Skeletal muscle cell (primary cell): ENCODE results near the gene RBMS1.

ENCODE experiments used
- DNase-seq: peaks from one replicate; pipeline ENCODE4 v3.0.0-alpha.2; 2010; ENCODE audit warnings: low read depth
- H3K4me3 ChIP-seq: 2 replicates; pipeline ENCODE4 v1.5.1; 2011; ENCODE audit warnings: low read depth, mild to moderate bottlenecking, control low read depth, low read length, moderate library complexity

The RBMS1 gene

GRCh38 chr2:160399880-160400279 is 93.7 kb downstream of the RBMS1 start:
- no peak for DNase-seq
- no peak overlapping the region for H3K4me3 ChIP-seq

- DNase-seq = no peak
- H3K4me3 ChIP-seq = no peak overlapping the region
Measured at GRCh38 chr2:160397530-160397865, 96.1 kb downstream of the RBMS1 start.

- H3K4me3 ChIP-seq = no peak overlapping the region
- DNase-seq = no peak
Measured at GRCh38 chr2:160394153-160394552, 99.5 kb downstream of the RBMS1 start.

GRCh38 chr2:160392201-160392600 is 101.4 kb downstream of the RBMS1 start:
- H3K4me3 ChIP-seq = no peak overlapping the region
- DNase-seq = no peak

- H3K4me3 ChIP-seq = no peak overlapping the region
- DNase-seq = no peak
Measured at GRCh38 chr2:160390544-160391455, 102.8 kb downstream of the RBMS1 start.

GRCh38 chr2:160389875-160390274 is 103.7 kb downstream of the RBMS1 start:
- peak; percentile 93 for DNase-seq
- no peak overlapping the region for H3K4me3 ChIP-seq

- no peak overlapping the region for H3K4me3 ChIP-seq
- DNase-seq = no peak
Measured at GRCh38 chr2:160388464-160389263, 104.9 kb downstream of the RBMS1 start.

GRCh38 chr2:160387558-160388262 is 105.9 kb downstream of the RBMS1 start:
- H3K4me3 ChIP-seq = no peak overlapping the region
- DNase-seq = peak; percentile 98

GRCh38 chr2:160384791-160385190 is 108.8 kb downstream of the RBMS1 start:
- DNase-seq = no peak
- no peak overlapping the region for H3K4me3 ChIP-seq

GRCh38 chr2:160381425-160381951 is 112.1 kb downstream of the RBMS1 start:
- H3K4me3 ChIP-seq = no peak overlapping the region
- no peak for DNase-seq

GRCh38 chr2:160380611-160381010 is 113.0 kb downstream of the RBMS1 start:
- no peak overlapping the region for H3K4me3 ChIP-seq
- DNase-seq = no peak

GRCh38 chr2:160380000-160380570 is 113.5 kb downstream of the RBMS1 start:
- no peak for DNase-seq
- no peak overlapping the region for H3K4me3 ChIP-seq

- DNase-seq = peak; percentile 92
- H3K4me3 ChIP-seq = no peak overlapping the region
Measured at GRCh38 chr2:160379399-160379798, 114.2 kb downstream of the RBMS1 start.

GRCh38 chr2:160377204-160377995 is 116.2 kb downstream of the RBMS1 start:
- no peak for DNase-seq

GRCh38 chr2:160376576-160376975 is 117.0 kb downstream of the RBMS1 start:
- H3K4me3 ChIP-seq = no peak overlapping the region
- DNase-seq = no peak

More at GRCh38 chr2:160377204-160377995, 116.2 kb downstream of the RBMS1 start:
- no peak overlapping the region for H3K4me3 ChIP-seq

- no peak overlapping the region for H3K4me3 ChIP-seq
- DNase-seq = no peak
Measured at GRCh38 chr2:160375802-160376469, 117.7 kb downstream of the RBMS1 start.

- no peak for DNase-seq
Measured at GRCh38 chr2:160375037-160375436, 118.6 kb downstream of the RBMS1 start.

GRCh38 chr2:160373666-160374065 is 119.9 kb downstream of the RBMS1 start:
- no peak overlapping the region for H3K4me3 ChIP-seq
- DNase-seq = no peak

More at GRCh38 chr2:160375037-160375436, 118.6 kb downstream of the RBMS1 start:
- no peak overlapping the region for H3K4me3 ChIP-seq
